OCI-LY7 (cell line): Measurements from ENCODE around the gene PDC. TPM values are rescaled to one million over a fixed set of nuclear protein-coding genes. Genes with fewer than 3 reads are reported as not detected.

ENCODE experiments used
- BruUV-seq: library from RNA; stranded (reverse); fragments of 400-500 nt; replicated peaks from 2 replicates; lab custom pipeline; 2021; lab: Mats Ljungman, UMichigan
- CTCF ChIA-PET: fragments of 300-600 bp; sonication (Branson Sonifier 250); formaldehyde crosslinking; loops from one replicate; lab custom pipeline; 2022; ENCODE audit warnings: antibody characterized with exemption; ENCODE audit not compliant: unreplicated experiment; lab: Charles Lee
- POLR2A ChIA-PET: fragments of 300-600 bp; sonication (Branson Sonifier 250); formaldehyde crosslinking; loops from one replicate; lab custom pipeline; 2022; ENCODE audit warnings: antibody characterized with exemption; lab: Charles Lee
- DNase-seq: peaks from one replicate; pipeline ENCODE4 v3.0.0-alpha.2; 2015; ENCODE audit warnings: low spot score
- H2AFZ ChIP-seq: fragments of 200-600 bp; sonication (generic), shearing (Covaris generic); 2 replicates; pipeline ENCODE4 v1.6.1; 2014; ENCODE audit warnings: mild to moderate bottlenecking, antibody characterized with exemption, low read length, moderate library complexity
- H3K27ac ChIP-seq: fragments of 200-600 bp; sonication (generic); 2 replicates; pipeline ENCODE4 v1.5.1; 2014; ENCODE audit warnings: mixed run types, low read depth, mild to moderate bottlenecking, moderate library complexity, low read length, inconsistent platforms; ENCODE audit not compliant: poor library complexity, severe bottlenecking
- H3K36me3 ChIP-seq: fragments of 200-600 bp; sonication (generic); 2 replicates; pipeline ENCODE4 v1.6.1; 2014; ENCODE audit warnings: mild to moderate bottlenecking, antibody characterized with exemption, low read length, moderate library complexity, mixed read lengths; ENCODE audit not compliant: insufficient read depth
- H3K4me1 ChIP-seq: fragments of 200-600 bp; sonication (generic); 2 replicates; pipeline ENCODE4 v1.5.1; 2014; ENCODE audit warnings: mild to moderate bottlenecking, low read length; ENCODE audit not compliant: insufficient read depth, poor library complexity, severe bottlenecking
- H3K4me2 ChIP-seq: fragments of 200-600 bp; sonication (generic); 2 replicates; pipeline ENCODE4 v1.6.1; 2014; ENCODE audit warnings: mild to moderate bottlenecking, low read length
- H3K4me3 ChIP-seq: fragments of 200-600 bp; sonication (generic); 2 replicates; pipeline ENCODE4 v1.5.1; 2014; ENCODE audit warnings: mild to moderate bottlenecking, low read depth, low read length; ENCODE audit not compliant: poor library complexity, severe bottlenecking
- H3K79me2 ChIP-seq: fragments of 200-600 bp; sonication (generic); 2 replicates; pipeline ENCODE4 v1.6.1; 2016; ENCODE audit warnings: low read depth, mild to moderate bottlenecking, low read length, moderate library complexity, mixed read lengths; ENCODE audit not compliant: insufficient read depth
- H3K9me2 ChIP-seq: fragments of 200-600 bp; sonication (generic); 2 replicates; pipeline ENCODE4 v1.6.1; 2016; ENCODE audit warnings: mild to moderate bottlenecking, low read length, mixed read lengths; ENCODE audit not compliant: insufficient read depth
- H3K9me3 ChIP-seq: fragments of 200-600 bp; sonication (generic); 2 replicates; pipeline ENCODE4 v1.6.1; 2014; ENCODE audit warnings: mild to moderate bottlenecking, mixed run types, low read length, mixed read lengths
- H4K20me1 ChIP-seq: fragments of 200-600 bp; sonication (generic); 2 replicates; pipeline ENCODE4 v1.6.1; 2014; ENCODE audit warnings: mild to moderate bottlenecking, antibody characterized with exemption, low read length, moderate library complexity, mixed read lengths; ENCODE audit not compliant: insufficient read depth
- EZH2phosphoT487 ChIP-seq: fragments of 200-600 bp; sonication (generic); IDR thresholded peaks from 2 replicates; pipeline ENCODE4 v1.6.1; 2018; ENCODE audit warnings: low read depth, borderline replicate concordance, mild to moderate bottlenecking, mixed run types, antibody characterized with exemption, low read length, moderate library complexity, mixed read lengths
- intact Hi-C: fragments of 100-400 bp; cut with micrococcal nuclease; formaldehyde crosslinking; loops from one replicate; pipeline ENCODE4 v1.10.0; 2022; ENCODE audit not compliant: unreplicated experiment
- total RNA-seq, 2 experiments: library from RNA; depleted of rRNA in 1 of 2; stranded (reverse); fragments of >200 nt in 1 of 2; shearing (Covaris generic) in 1 of 2; gene quantifications; 2 replicates each; pipeline ENCODE4 v1.2.3, GENCODE V29; 2014 to 2022
- TF ChIP-seq, protein P1 (sequence below): fragments of 200-600 bp; sonication (generic); conservative IDR thresholded peaks from 2 replicates; pipeline ENCODE4 v1.5.1; 2014; ENCODE audit warnings: mild to moderate bottlenecking, antibody characterized with exemption, low read length, moderate library complexity, mixed read lengths

The PDC gene
- total RNA-seq, 2 experiments from 2014 or later = not detected

DNA sequence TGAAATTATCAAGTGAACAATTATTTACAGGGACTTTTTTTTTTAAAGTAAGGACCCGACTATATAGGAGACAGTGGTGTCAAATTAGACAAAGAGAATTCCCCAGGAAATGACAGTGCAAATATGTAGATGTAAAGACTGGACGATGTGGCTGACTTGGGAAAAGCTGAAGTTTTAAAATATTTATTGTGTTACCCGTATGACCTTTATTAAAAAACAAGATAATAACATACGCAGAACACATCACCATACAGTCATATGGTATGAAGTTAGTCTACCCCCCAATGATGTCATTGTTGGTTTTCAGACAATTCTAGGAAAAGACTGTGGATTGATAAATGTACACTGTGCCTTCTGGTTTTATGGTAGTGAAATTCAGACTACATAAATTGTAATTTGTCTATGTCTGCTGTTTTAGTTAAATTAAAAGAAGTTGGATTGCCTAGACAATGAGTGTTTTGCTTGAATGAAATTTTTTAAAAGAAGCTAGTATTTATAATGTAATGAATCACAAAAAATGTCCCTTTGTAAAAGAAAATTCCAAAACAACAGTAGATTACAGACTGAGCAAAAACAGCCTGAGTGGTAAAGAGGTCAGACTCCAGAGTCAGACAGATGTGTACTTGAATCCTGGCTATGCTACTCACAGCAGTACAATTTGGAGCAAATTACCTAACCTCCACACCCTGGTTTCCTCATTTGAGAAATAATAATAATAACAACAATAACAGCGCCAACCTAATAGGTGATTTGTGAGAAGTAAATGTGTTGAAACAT is 15.5 kb upstream of the PDC start:
- H3K9me2 ChIP-seq = no peaks in the 10 kb centered on the region
- no peaks in the 10 kb centered on the region for H3K4me1 ChIP-seq
- CTCF ChIA-PET = no interaction called here
- no TSS peak for BruUV-seq
- no peaks in the 10 kb centered on the region for H3K36me3 ChIP-seq
- no peak overlapping the region for H3K4me2 ChIP-seq
- H3K9me3 ChIP-seq = no peaks in the 10 kb centered on the region
- POLR2A ChIA-PET = interaction anchor here (0.6 to 1.2 kb wide), 2 partner anchors 15 to 192 kb away, joined by 3 read pairs; no protein-coding TSS in a partner anchor
- H4K20me1 ChIP-seq = no peaks in the 10 kb centered on the region
- no peak overlapping the region for H2AFZ ChIP-seq
- H3K27ac ChIP-seq = no peak overlapping the region
- no peak for TF ChIP-seq EZH2phosphoT487
- TF ChIP-seq, protein P1, sequence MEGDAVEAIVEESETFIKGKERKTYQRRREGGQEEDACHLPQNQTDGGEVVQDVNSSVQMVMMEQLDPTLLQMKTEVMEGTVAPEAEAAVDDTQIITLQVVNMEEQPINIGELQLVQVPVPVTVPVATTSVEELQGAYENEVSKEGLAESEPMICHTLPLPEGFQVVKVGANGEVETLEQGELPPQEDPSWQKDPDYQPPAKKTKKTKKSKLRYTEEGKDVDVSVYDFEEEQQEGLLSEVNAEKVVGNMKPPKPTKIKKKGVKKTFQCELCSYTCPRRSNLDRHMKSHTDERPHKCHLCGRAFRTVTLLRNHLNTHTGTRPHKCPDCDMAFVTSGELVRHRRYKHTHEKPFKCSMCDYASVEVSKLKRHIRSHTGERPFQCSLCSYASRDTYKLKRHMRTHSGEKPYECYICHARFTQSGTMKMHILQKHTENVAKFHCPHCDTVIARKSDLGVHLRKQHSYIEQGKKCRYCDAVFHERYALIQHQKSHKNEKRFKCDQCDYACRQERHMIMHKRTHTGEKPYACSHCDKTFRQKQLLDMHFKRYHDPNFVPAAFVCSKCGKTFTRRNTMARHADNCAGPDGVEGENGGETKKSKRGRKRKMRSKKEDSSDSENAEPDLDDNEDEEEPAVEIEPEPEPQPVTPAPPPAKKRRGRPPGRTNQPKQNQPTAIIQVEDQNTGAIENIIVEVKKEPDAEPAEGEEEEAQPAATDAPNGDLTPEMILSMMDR = no peak
- DNase-seq = no peak
- H3K79me2 ChIP-seq = no peaks in the 10 kb centered on the region
- no peak overlapping the region for H3K4me3 ChIP-seq
- intact Hi-C loops = no loop called here

- ChIA-PET POLR2A (no interaction called here), CTCF (no interaction called here)
- no peak for TF ChIP-seq EZH2phosphoT487
- TF ChIP-seq, protein P1 = no peak
- Histone ChIP-seq H3K9me3 (no peaks in the 10 kb centered on the region), H2AFZ (no peak overlapping the region), H3K4me1 (no peaks in the 10 kb centered on the region), H3K79me2 (no peaks in the 10 kb centered on the region), H3K27ac (no peak overlapping the region), H3K9me2 (no peaks in the 10 kb centered on the region), H3K4me2 (no peak overlapping the region), H3K4me3 (no peak overlapping the region), H4K20me1 (no peaks in the 10 kb centered on the region), H3K36me3 (no peaks in the 10 kb centered on the region)
- DNase-seq = no peak
- intact Hi-C loops = no loop called here
- BruUV-seq = no TSS peak
Observed at GRCh38 chr1:186474208-186474607, 13.3 kb upstream of the PDC start.

DNA sequence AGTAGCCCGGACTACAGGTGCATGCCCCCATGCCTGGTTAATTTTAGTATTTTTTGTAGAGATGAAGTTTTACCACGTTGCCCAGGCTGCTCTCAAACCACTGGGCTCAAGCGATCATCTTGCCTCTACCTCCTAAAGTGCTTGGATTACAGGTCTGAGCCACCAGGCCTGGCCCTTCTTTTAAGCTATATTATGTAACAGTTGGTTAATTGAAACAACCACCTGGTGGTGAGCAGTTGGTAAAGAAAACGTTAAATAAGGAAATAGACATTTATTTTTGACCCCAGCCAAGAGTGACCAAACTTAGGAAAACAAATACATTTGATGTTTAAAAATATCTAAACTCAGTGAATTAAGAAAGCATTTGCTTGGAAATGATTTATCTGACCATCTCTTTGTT is 12.1 kb upstream of the PDC start:
- no TSS peak for BruUV-seq
- Histone ChIP-seq H3K9me2 (no peaks in the 10 kb centered on the region), H3K79me2 (no peaks in the 10 kb centered on the region), H4K20me1 (no peaks in the 10 kb centered on the region), H2AFZ (no peak overlapping the region), H3K4me3 (no peak overlapping the region), H3K4me1 (no peaks in the 10 kb centered on the region), H3K9me3 (no peaks in the 10 kb centered on the region), H3K36me3 (no peaks in the 10 kb centered on the region), H3K4me2 (no peak overlapping the region), H3K27ac (no peak overlapping the region)
- DNase-seq = peak; percentile 3
- POLR2A ChIA-PET = interaction anchor here (0.6 kb wide), 1 partner anchor 106 kb away, joined by 3 read pairs; no protein-coding TSS in a partner anchor
- TF ChIP-seq, protein P1 = no peak
- no peak for TF ChIP-seq EZH2phosphoT487
- intact Hi-C loops = no loop called here
- CTCF ChIA-PET = no interaction called here
